ENCODE results near the gene THSD7B.
"Not testable (repeated sequence)": the region's sequence is repeated elsewhere in the genome, so short reads cannot be mapped to it uniquely, and the experiment has no call there.

THSD7B gene

DNA sequence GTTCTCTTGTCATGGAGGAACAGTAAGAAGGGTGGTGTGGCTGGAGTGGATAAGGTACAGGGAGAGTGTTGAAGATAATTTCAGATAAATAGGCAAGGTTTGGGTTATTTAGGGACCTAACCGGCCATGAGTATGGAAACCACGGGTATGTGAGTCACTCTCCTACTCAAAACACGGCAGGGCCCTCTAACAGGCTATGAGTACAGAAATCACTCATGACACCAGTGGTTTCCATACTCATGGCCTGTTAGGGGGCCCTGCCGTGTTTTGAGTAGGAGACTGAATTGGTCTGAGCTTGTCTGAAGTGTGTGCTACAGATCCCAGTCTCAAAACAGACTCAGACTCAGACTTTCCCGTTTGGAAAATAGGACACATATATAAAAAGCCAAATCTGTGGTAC lies 770.6 kb downstream of the THSD7B start:
- no peak for DNase-seq (ENCODE audit: low spot score)

DNA sequence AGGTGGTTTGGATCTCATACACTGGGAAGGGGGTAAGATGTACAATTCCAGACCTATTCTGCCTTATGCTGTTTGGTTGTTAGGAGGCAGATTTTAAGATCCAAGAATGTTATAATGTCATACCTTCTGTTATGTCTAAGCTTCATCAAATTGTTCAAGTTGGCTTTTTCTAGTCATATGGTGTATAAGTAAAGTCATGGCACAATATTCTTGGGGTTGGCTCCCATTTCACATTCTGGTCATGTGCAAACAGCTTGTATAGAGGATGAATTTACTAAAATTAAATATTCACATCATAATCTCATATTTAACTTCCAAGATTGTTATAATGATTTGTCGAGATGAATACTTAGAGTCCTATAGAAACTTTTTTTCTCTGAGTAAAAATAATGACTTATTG lies 774.0 kb downstream of the THSD7B start:
- no peak for DNase-seq (ENCODE audit: low spot score)

GRCh38 chr2:137547842-137548241 lies 782.5 kb downstream of the THSD7B start:
- DNase-seq (ENCODE audit: low spot score): no peak

- DNase-seq (ENCODE audit: low spot score): no peak
Observed at GRCh38 chr2:137566387-137566786, 801.0 kb downstream of the THSD7B start.

- no peak for DNase-seq (ENCODE audit: low spot score)
Observed at GRCh38 chr2:137570484-137570883, 805.1 kb downstream of the THSD7B start.

GRCh38 chr2:137587834-137588233 lies 822.5 kb downstream of the THSD7B start:
- not testable (repeated sequence) for DNase-seq (ENCODE audit: low spot score)

- DNase-seq (ENCODE audit: low spot score): not testable (repeated sequence)
Observed at GRCh38 chr2:137588578-137588977, 823.2 kb downstream of the THSD7B start.

DNA sequence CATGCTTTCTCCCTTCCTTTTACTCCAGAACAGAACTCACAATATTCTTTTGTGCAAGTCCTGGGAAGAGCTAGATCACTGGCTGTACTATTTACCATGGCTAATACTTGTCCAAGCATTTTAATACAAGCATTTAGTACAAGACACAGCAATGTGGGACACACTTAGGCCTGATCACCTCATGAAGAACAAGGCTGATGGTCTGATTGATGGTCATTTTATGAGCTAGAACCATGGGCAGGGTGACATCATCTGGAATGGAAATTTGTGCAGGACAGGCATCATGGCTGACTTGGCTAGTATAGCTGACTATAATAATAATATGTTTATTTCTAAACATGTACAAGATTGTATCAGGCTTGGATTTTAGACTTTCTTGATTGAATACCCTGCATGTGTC lies 824.8 kb downstream of the THSD7B start:
- no peak for DNase-seq (ENCODE audit: low spot score)

GRCh38 chr2:137607722-137608318 lies 842.5 kb downstream of the THSD7B start:
- DNase-seq (ENCODE audit: low spot score): no peak

DNA sequence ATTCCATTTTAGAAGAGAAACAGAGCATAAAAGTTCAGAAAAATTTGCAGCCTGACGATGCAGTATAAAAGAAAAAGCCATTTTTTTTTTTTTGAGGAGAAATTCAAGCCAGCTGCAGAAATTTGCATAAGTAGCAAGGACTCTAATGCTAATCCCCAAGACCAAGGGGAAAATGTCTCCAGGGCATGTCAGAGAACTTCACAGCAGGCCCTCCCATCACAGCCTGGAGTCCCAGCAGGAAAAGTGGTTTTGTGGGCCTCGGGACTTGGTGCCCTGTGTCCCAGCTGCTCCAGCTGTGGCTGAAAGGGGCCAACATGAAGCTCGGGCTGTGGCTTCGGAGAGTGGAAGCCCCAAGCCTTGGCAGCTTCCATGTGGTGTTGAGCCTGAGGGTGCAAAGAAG lies 873.6 kb downstream of the THSD7B start:
- DNase-seq (ENCODE audit: low spot score): no peak

- DNase-seq (ENCODE audit: low spot score): no peak
Observed at GRCh38 chr2:137644731-137645130, 879.4 kb downstream of the THSD7B start.

DNA sequence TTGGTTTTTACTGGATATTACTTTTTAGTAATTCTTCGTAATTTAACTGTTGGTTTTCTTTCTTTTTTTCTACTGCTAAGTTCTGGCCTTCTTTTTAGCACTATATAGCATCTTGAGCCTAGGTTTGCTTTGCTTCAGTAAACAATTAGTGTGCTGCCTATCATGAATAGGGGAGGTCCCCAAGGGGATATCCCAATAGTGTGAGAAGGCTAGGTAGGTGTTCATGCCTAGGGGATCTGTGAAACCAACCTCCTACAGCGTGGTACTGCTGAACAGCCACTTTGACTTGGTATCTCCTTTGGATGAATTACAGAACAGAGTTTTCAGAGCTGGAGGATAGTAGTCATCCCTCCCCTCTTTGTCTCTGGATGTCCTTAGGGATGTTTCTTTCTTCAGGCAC lies 888.7 kb downstream of the THSD7B start:
- DNase-seq (ENCODE audit: low spot score): no peak

DNA sequence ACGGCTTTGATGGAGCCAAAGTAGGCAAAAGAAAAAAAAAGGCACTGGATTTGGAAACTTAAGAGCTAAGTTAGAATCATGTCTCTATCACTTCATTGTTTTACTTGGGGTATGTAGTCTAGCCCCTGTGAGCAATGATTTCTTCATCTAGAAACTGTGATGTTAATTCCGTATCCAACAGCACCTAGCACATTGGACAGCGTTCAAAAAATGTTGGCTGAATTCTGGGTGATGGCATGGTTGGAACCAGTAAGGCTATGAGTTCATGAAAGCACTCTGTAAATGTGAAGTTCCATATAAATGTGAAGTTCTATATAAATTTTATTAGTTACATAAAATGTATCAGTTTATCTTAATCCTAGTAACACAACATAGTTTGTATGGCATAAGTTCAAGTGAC lies 890.5 kb downstream of the THSD7B start:
- no peak for DNase-seq (ENCODE audit: low spot score)

DNA sequence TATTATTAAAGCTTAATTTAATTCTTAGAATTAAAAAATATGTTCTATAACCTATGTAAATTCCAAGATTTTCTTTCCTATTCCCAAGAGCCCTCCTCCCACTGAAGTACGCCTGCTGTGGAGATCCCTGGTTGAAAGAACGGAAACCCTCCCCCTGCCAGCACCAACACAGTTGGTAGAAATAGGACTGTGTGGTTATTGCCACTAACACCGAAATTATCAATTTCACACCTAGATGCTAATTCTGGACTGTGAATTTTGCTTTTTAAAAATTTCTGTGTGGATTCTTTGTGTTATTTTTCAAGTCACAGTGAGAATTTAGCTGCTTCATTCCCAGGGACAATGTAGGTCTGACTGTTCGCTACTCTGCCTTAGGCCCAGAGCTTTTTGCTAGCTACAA lies 893.1 kb downstream of the THSD7B start:
- DNase-seq (ENCODE audit: low spot score): no peak

DNA sequence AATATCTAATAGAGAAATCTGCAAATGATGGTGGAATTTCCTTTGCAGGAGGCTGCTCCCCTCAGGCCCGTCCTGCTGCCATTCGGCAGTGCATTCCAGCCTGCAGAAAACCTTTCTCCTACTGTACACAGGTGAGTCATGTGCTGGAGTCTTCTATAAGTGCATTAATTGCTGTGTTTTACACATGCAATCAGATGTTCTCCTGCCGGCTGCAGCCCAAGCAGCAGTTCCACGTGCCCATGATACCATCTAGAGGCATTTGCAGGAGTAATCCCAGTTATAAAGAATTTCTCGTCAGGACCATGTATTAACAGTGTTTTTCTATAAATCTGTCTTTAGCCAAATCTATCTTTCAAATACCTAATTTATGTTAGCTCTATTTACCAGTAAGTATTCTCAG lies 894.3 kb downstream of the THSD7B start:
- no peak for DNase-seq (ENCODE audit: low spot score)

DNA sequence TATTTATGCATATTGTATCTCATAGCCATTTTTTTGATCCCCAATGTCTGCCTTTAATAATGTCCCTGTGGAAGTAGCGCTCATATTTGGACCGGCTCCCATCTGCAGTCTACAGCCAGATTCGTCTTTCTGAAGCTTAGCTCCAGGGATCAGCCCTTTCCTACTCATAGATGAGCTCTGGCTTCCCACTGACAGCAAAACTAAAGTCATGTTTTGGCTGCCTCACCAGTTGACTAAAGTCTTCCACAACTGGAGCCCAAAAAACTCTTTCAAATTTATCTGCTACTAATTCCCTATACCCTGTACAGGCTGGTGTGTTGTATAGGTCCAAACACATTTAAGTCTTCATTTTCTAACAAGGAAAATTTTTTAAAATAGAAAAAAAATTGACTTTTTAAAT lies 904.8 kb downstream of the THSD7B start:
- no peak for DNase-seq (ENCODE audit: low spot score)

DNA sequence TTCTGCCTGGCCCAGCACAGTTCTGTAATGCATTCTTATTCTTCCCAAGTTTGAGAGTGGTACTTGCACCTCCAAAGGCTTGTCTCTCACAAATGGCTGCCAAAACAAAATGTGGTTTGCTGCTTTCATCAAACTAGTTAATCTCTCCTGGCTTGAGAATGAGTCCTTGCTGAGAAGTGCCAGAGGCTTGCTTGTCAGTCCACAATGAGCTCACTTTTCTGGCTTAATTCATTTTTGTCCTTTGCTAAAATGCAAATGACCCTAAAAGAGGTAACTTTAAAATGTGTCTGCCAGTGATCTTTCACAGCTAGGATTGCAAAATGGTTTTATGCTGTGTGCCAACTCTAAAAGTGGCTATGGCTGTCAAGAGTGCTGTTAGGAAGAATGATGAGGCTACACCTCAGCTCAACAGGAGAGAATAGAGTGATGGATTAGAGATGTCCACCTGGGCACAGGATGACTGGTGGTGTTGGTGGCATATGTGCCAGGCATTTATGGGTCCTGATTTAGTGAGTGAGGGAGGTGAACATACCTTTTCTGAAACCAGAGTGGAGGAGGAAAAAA lies 907.7 kb downstream of the THSD7B start:
- no peak for DNase-seq (ENCODE audit: low spot score)

- no peak for DNase-seq (ENCODE audit: low spot score)
Observed at GRCh38 chr2:137674991-137675390, 909.6 kb downstream of the THSD7B start.

DNA sequence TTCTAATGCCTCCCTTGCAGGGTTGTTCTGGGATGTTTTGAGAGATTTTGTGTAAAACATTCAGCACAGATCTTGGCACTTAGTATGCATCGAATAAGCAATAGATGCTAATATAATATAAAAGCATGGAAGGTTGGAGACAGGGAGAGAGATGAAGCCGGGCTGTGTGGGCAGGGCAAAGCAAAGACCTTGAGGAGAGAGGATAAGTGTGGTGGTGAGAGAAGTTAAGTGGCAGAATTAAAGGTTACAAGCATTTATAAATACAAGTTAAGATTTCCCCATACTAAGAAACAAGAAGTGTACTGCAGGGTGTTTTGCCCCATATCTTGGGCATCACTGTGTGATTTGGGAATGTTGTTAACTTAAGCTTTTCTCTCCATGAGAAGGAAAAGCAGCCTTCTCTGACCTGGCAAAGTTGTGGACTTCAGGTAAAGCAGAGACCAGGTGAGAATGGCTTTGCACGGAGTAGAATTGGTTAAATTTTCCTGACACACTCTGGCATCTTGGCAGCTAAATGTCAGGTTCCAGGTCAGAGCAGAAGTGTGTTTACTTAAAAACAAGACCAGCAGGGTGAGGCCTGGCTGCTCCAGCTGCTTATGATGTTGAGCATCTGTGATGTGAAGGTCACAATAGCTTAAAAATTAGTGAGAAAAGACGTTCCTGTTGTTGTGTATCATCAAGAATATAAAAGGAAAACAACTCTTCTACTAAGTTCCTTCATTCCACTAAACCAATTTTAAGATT lies 910.4 kb downstream of the THSD7B start:
- no peak for DNase-seq (ENCODE audit: low spot score)

DNA sequence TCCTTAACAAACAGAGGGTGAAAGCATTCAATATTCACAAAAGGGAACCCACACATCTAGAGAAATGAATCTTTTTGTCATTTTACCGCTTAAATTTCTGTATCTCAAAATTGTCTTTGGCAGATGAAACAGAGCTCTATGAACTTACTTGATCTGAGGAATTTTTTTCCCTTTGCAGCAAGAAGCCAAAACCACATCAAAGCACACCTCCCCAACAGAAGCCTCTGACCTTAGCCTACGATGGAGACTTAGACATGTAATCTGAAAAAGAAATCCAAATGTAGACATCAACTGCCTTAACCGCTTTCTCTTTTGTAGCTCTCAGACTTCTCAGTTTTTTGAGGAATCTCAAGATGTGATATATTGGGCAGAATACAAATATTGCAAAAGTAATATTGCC lies 911.0 kb downstream of the THSD7B start:
- no peak for DNase-seq (ENCODE audit: low spot score)

- no peak for DNase-seq (ENCODE audit: low spot score)
Observed at GRCh38 chr2:137677466-137677865, 912.1 kb downstream of the THSD7B start.

- no peak for DNase-seq (ENCODE audit: low spot score)
Observed at GRCh38 chr2:137689549-137689948, 924.2 kb downstream of the THSD7B start.

DNA sequence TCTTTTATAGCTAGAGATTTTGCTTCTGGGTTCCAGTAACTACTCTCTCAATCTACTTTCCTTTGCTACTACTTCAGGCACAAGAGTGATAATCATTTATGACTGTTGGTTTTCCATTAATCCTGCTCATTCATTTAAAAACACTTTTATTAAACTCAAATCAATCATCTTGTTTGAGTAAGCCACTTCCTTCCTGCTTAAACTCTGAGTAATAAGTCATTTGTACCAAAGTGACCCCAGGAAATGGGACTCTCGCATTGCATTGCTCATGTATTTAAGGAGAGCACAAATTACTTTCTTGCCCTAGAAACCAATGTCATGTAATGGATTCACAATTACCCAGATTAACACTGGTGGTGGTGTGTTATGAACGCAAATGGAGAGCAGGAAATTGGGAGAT lies 928.2 kb downstream of the THSD7B start:
- no peak for DNase-seq (ENCODE audit: low spot score)

GRCh38 chr2:137696916-137697315 lies 931.6 kb downstream of the THSD7B start:
- no peak for DNase-seq (ENCODE audit: low spot score)

Measured in germinal center (tissue), 1 donor.